Endometrial microvascular endothelial cells (primary cell): Measurements from ENCODE around the gene GPSM1. TPM values are rescaled to one million over a fixed set of nuclear protein-coding genes. Genes with fewer than 3 reads are reported as not detected.

Experiments used
- in situ Hi-C: cut with HindIII; loops from 2 replicates; pipeline ENCODE4 v1.10.0; 2017; ENCODE audit warnings: low sequenced_read_pairs, low pct_unique_long_range_greater_than_20kb; ENCODE audit errors: inconsistent ontology term
- total RNA-seq: library from RNA; depleted of rRNA; stranded (reverse); fragments of >200 nt; gene quantifications from one replicate; pipeline ENCODE4 v1.2.3, GENCODE V29; 2015; ENCODE audit errors: inconsistent ontology term

GPSM1 gene
- total RNA-seq, 1 donor from 2014 or later = 20.2 TPM

GRCh38 chr9:136339173-136339957 lies 12.0 kb downstream of the GPSM1 start:
- in situ Hi-C loops = no loop called here

- in situ Hi-C loops = no loop called here
Measured at GRCh38 chr9:136339958-136340310, 12.6 kb downstream of the GPSM1 start.

GRCh38 chr9:136340356-136341041 lies 13.2 kb downstream of the GPSM1 start:
- in situ Hi-C loops = no loop called here

GRCh38 chr9:136341042-136341655 lies 13.8 kb downstream of the GPSM1 start:
- in situ Hi-C loops = no loop called here

- in situ Hi-C loops = no loop called here
Measured at GRCh38 chr9:136341769-136342168, 14.4 kb downstream of the GPSM1 start.

- in situ Hi-C loops = no loop called here
Measured at GRCh38 chr9:136342181-136343120, 15.1 kb downstream of the GPSM1 start.

GRCh38 chr9:136343121-136343883 lies 16.0 kb downstream of the GPSM1 start:
- in situ Hi-C loops = no loop called here

GRCh38 chr9:136343884-136344269 lies 16.5 kb downstream of the GPSM1 start:
- in situ Hi-C loops = no loop called here

- in situ Hi-C loops = no loop called here
Measured at GRCh38 chr9:136344544-136345280, 17.4 kb downstream of the GPSM1 start.

- in situ Hi-C loops = no loop called here
Measured at GRCh38 chr9:136345281-136346156, 18.2 kb downstream of the GPSM1 start.

- in situ Hi-C loops = no loop called here
Measured at GRCh38 chr9:136346157-136346481, 18.8 kb downstream of the GPSM1 start.

GRCh38 chr9:136346927-136347465 lies 19.7 kb downstream of the GPSM1 start:
- in situ Hi-C loops = no loop called here

GRCh38 chr9:136347472-136348256 lies 20.3 kb downstream of the GPSM1 start:
- in situ Hi-C loops = no loop called here

GRCh38 chr9:136348691-136349090 lies 21.4 kb downstream of the GPSM1 start:
- in situ Hi-C loops = no loop called here

GRCh38 chr9:136349546-136349945 lies 22.2 kb downstream of the GPSM1 start:
- in situ Hi-C loops = no loop called here

GRCh38 chr9:136351252-136351800 lies 24.0 kb downstream of the GPSM1 start:
- in situ Hi-C loops = no loop called here
